GM19397 (cell line): ENCODE results near the gene NRCAM.
A peak's percentile ranks its signal among the peaks of the same experiment; 100 is the strongest.
"Not testable (repeated sequence)": the region's sequence is repeated elsewhere in the genome, so short reads cannot be mapped to it uniquely, and the experiment has no call there.

ENCODE experiments used
- ATAC-seq: cut with Tn5 transposase; IDR thresholded peaks from one replicate; pipeline ENCODE4 v1.9.1; 2021; ENCODE audit warnings: mild to moderate bottlenecking, moderate library complexity; ENCODE audit not compliant: unreplicated experiment

The NRCAM gene

GRCh38 chr7:108455998-108456677 lies at the start of gene NRCAM:
TSS of gene NRCAM (minus strand) at chr7:108456436. CDS start at chr7:108240064, 216,372 bp downstream.
- ATAC-seq: peak; percentile 38

GRCh38 chr7:108504576-108504975 lies 48.3 kb upstream of the NRCAM start:
- ATAC-seq: not testable (repeated sequence)

DNA sequence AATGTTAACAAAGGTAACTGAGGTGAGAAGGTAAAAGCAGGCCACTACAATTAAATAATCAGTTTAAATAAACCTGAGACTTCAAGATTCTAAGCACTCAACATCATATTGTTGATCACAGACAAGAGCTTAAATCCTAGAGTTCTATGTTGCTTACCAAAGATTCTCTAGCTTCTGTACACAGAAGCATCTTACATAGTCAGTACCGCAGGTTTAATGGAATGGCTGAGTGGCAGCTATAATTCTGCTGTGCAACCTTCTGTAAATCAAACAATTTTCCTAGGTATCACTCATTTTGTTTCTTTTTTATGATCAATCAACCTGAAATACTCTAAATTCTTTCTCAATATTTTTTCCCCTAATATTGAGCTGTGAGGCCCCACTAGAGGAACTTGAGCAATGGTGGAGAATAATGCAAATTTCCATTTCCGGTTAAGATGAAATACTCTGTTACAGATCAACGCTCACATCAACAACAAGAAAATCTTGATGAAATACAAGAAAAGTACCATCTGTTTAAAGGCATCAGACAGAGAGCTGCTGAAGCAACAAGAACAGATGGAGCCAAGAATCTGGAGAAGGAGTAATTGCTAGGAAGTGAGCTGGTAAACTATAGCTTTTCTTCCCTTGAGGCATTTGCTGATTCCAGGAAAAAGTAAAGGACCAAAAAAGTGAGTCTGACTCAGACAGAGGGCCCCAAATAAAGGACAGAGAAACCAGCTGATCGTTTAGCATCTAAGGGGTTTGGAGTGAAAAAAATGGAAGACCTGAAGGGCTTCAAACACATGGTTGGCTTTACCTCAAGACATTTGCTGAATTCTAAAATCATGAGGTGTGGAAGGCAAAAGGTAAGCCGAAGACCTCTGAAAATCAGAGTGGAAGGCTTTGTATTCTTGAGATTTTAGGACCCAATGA lies 47.1 kb upstream of the NRCAM start:
- ATAC-seq: peak; percentile 91

DNA sequence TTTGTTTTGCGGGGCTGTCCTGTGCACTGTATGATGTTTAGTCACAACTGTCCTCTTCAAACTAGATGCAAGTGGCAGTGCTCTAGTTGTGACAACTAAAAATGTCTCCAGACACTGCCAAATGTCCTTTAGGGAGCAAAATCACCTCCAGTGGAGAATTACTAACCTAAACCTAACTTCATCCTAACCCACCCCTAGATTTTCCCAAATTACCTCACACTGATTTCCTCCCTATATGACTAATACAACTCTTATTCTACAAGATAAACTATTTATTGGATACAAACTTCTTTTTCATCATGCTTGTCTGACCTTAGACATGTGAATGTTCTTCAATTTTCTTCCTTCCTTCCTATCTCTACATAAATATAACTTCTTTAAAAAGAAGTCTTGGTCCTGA lies 43.3 kb upstream of the NRCAM start:
- no peak for ATAC-seq

DNA sequence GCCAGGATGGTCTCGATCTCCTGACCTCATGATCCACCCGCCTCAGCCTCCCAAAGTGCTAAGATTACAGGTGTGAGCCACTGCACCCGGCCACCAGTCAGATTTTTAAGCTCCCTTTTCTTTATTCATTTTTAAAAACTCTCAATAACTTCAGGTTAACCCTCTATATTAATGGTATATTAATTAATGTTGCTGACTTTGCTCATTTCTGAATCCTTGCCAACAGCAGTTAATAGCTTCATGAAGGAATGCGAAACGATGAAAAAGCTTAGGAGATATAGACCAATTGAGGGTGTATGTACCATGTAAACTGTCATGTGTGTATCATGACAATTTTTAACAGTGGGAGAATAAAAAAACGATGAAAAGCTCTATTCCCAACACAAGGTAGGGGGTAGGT lies 42.2 kb upstream of the NRCAM start:
- no peak for ATAC-seq

DNA sequence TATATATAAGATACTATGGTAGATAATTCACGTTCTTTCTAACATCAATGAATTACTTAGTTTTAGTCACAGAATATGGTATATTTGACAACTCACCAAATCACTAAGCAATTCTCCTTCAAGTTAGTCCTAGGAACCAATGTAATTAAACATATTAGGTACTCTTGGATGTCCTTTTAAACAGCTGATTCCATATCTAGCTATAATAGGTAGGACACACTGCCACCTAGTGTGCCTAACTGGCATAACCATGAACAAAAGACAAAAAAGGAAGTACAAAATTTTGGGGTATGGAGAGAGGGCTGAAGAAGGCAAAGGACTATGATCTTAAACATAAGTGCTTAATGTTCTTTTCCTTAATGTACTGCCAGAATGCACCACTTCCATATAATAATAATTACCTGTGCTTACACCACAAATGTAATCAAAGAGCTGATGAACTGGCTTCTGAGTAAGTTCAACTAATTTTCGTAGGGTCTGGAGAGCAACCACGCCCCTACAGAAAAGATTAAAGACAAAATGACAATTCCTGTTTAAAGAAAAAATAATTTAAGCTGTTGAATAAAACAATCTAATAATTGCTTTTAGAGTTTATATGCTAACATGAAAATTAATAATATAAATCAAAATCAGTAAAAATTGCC lies 41.0 kb upstream of the NRCAM start:
- no peak for ATAC-seq

GRCh38 chr7:108492742-108493141 lies 36.5 kb upstream of the NRCAM start:
- no peak for ATAC-seq

GRCh38 chr7:108488768-108489538 lies 32.7 kb upstream of the NRCAM start:
- no peak for ATAC-seq

DNA sequence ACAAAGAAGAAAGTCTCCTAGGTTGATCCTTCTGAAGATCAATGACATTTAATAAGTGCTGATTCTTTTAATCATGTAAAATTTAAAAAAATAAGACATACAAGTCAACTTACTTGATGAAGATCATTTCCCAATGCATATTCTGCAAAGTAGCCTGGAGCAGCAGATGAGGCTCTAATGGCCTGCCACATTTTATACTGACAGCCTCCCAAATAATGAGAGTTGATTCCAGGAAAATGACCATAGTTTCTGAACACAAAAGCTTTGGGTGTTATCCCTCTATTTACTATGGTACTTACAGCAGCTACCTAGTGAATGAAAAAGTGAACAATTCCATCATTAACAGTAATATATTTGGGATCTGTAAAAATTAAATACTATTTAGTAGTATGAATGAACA lies 31.4 kb upstream of the NRCAM start:
- no peak for ATAC-seq

- ATAC-seq: no peak
Measured at GRCh38 chr7:108486291-108486966, 30.2 kb upstream of the NRCAM start.

DNA sequence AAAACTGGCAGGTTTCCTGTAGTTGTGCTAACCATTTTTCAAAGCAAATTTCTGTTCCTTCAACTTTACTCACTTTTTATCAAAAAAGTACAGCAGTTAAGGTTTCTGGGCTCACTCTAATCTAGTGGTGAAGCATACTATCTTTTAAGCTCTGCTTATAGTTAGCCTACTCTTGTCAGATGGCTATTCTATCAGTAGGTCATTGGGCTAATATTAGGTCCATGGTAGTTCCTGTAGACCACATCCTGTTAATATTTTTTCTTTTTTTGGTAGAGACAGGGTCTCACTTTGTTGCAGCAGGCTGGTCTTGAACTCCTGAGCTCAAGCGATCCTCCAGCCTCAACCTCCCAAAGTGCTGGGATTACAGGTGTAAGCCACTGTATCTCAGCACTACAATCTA lies 27.9 kb upstream of the NRCAM start:
- ATAC-seq: no peak

DNA sequence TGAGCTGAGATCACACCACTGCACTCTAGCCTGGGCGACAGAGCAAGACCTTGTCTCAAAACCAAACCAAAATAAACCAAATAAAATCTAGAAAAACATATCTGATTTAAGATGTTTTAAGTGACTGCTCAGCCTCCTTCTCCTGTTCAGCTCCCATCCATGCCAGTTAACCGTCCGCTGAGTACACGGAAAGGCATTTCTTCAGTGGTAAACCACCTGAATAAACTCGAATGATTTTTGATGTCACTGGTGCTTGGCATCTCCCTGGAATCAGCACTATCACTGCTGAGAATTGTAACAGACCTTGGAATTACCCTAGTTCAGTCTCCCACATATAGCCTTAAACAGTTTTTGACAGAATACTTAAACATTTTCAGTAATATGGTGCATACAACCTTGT lies 24.1 kb upstream of the NRCAM start:
- ATAC-seq: no peak

DNA sequence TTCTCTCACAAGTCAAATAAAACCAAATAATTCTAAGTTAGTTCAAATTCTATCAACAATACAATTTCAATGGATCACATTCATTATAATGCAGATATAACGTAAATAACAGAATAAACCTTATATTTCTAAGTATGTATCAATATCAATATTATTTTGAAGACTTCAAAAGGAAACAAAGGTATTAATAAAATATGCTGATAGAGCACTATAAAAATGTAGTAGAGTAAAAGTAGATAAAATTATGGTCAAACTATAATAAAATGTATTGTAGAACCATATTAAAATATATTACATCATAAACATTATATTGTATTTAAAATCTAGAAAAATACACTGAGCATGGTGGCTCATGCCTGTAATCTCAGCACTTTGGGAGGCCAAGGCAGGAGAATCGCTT lies 23.5 kb upstream of the NRCAM start:
- ATAC-seq: no peak

DNA sequence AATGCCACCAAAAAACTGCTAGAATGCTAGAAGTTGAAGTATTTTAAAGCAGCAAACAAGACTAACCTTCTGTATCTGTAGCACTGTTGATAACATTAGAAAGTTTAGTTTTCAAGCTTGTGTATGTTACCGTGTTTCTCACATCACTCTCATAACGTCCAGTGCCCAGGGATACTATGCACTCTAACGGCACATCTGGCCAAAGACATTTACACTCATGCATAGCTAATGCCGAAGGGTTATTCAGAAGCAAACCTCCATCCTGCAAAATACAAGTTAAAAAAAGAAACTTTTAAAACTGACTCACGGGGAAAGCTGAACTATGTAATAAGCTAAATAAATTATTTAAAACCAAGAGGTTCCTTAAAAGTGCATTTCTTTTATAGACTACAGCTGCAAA lies 22.9 kb upstream of the NRCAM start:
- no peak for ATAC-seq

DNA sequence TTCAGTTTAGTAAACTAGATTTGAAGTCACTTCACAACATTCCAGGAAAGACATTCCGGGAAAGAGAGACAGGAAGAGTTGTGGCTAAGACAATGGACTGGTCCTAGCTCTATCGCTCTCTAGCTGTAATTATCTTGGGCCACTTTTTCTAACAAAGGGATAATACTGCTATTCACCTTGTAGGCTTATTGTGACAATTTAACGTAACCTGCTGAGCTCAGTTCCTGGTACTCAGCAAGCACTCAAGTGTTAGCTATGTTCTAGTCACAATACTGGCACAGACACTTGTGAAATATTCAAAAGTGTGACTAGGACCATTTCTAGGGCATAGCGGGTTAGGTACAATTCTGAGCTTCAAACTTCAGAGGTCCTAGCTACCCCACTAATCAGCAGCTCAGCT lies 12.0 kb upstream of the NRCAM start:
- no peak for ATAC-seq

- ATAC-seq: no peak
Measured at GRCh38 chr7:108467391-108467790, 11.2 kb upstream of the NRCAM start.

DNA sequence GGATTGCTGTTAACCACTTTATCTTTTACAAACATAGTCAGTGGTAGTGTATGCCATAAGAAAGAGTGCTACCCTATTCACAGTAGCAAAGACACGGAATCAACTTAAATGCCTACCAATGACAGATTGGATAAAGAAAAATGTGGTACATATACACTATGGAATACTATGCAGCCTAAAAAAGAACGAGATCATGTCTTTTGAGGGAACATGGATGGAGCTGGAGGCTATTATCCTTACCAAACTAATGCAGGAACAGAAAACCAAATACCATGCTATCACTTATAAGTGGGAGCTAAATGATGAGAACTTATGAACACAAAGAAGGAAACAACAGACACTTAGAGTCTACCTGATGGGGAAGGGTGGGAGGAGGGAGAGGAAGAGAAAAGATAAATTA lies 10.1 kb upstream of the NRCAM start:
- ATAC-seq: not testable (repeated sequence)

GRCh38 chr7:108464743-108465142 lies 8.5 kb upstream of the NRCAM start:
- no peak for ATAC-seq

GRCh38 chr7:108463613-108464012 lies 7.4 kb upstream of the NRCAM start:
- ATAC-seq: no peak

DNA sequence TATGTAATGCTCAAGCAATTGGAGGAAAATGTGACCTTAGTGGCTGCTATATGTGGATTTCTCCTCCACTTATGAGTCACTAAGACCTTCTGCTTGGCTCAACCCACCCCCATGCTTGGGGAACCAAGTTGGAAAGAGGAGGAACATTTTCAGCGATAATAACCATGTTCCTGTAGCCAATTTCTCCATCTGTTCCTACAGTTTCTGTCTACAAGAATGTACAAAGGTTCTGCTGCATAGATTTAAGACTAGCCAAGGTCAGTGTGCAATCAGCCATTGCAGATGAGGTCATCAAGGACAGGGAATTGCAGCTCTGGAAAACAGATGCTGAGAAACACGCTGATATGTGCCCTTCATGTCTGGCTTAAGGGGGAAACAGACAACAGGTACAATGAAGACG lies 5.6 kb upstream of the NRCAM start:
- ATAC-seq: no peak
